HUES6 (cell line): Measurements from ENCODE around the gene CNTNAP2.

ENCODE experiments used
- H3K27ac ChIP-seq: 2 replicates; pipeline ENCODE4 v1.7.0; 2013; ENCODE audit warnings: low read depth, mild to moderate bottlenecking, low read length, inconsistent platforms
- H3K27me3 ChIP-seq: 2 replicates; pipeline ENCODE4 v1.6.1; 2013; ENCODE audit warnings: low read length; ENCODE audit not compliant: control insufficient read depth, insufficient read depth
- H3K36me3 ChIP-seq: 2 replicates; pipeline ENCODE4 v1.6.1; 2013; ENCODE audit warnings: low read length; ENCODE audit not compliant: control insufficient read depth, insufficient read depth
- H3K4me1 ChIP-seq: 2 replicates; pipeline ENCODE4 v1.6.1; 2013; ENCODE audit warnings: low read length; ENCODE audit not compliant: control insufficient read depth, insufficient read depth
- H3K4me3 ChIP-seq: 2 replicates; pipeline ENCODE4 v1.5.1; 2013; ENCODE audit warnings: low read depth, low read length
- H3K9ac ChIP-seq: one replicate; pipeline ENCODE4 v1.6.1; 2013; ENCODE audit warnings: mild to moderate bottlenecking, low read length
- H3K9me3 ChIP-seq: 2 replicates; pipeline ENCODE4 v1.6.1; 2013; ENCODE audit warnings: low read depth, low read length; ENCODE audit not compliant: control insufficient read depth, insufficient read depth

CNTNAP2 gene

GRCh38 chr7:147196481-147196880 lies 1079.9 kb downstream of the CNTNAP2 start:
- no peak overlapping the region for H3K4me3 ChIP-seq
- H3K27me3 ChIP-seq = no peaks in the 10 kb centered on the region
- H3K27ac ChIP-seq = no peak overlapping the region
- no peaks in the 10 kb centered on the region for H3K4me1 ChIP-seq
- no peaks in the 10 kb centered on the region for H3K9me3 ChIP-seq
- no peak overlapping the region for H3K9ac ChIP-seq
- no peaks in the 10 kb centered on the region for H3K36me3 ChIP-seq

- Histone ChIP-seq H3K9me3 (no peaks in the 10 kb centered on the region), H3K27me3 (no peaks in the 10 kb centered on the region), H3K4me1 (no peaks in the 10 kb centered on the region), H3K4me3 (no peak overlapping the region), H3K36me3 (no peaks in the 10 kb centered on the region), H3K9ac (no peak overlapping the region), H3K27ac (no peak overlapping the region)
These were observed 1080.4 kb downstream of the CNTNAP2 start for GRCh38 chr7:147197006-147197405.

GRCh38 chr7:147199868-147200267 lies 1083.3 kb downstream of the CNTNAP2 start:
- H3K4me1 ChIP-seq = no peaks in the 10 kb centered on the region
- no peak overlapping the region for H3K27ac ChIP-seq
- H3K4me3 ChIP-seq = no peak overlapping the region
- H3K27me3 ChIP-seq = no peaks in the 10 kb centered on the region
- no peak overlapping the region for H3K9ac ChIP-seq
- no peaks in the 10 kb centered on the region for H3K9me3 ChIP-seq
- H3K36me3 ChIP-seq = no peaks in the 10 kb centered on the region

GRCh38 chr7:147207988-147208387 lies 1091.4 kb downstream of the CNTNAP2 start:
- H3K4me3 ChIP-seq = no peak overlapping the region
- no peaks in the 10 kb centered on the region for H3K27me3 ChIP-seq
- no peaks in the 10 kb centered on the region for H3K36me3 ChIP-seq
- no peaks in the 10 kb centered on the region for H3K9me3 ChIP-seq
- no peak overlapping the region for H3K27ac ChIP-seq
- no peak overlapping the region for H3K9ac ChIP-seq
- H3K4me1 ChIP-seq = peaks cover 4% of the 10 kb centered on the region; the same call in 1 of the 2 replicates

GRCh38 chr7:147231275-147231674 lies 1114.7 kb downstream of the CNTNAP2 start:
- H3K4me1 ChIP-seq = no peaks in the 10 kb centered on the region
- no peaks in the 10 kb centered on the region for H3K27me3 ChIP-seq
- H3K36me3 ChIP-seq = no peaks in the 10 kb centered on the region
- H3K27ac ChIP-seq = no peak overlapping the region
- H3K9me3 ChIP-seq = no peaks in the 10 kb centered on the region
- H3K4me3 ChIP-seq = no peak overlapping the region
- no peak overlapping the region for H3K9ac ChIP-seq

GRCh38 chr7:147235645-147236382 lies 1119.2 kb downstream of the CNTNAP2 start:
- Histone ChIP-seq H3K27me3 (no peaks in the 10 kb centered on the region), H3K36me3 (no peaks in the 10 kb centered on the region), H3K9me3 (no peaks in the 10 kb centered on the region), H3K27ac (no peak overlapping the region), H3K4me1 (no peaks in the 10 kb centered on the region), H3K9ac (no peak overlapping the region), H3K4me3 (no peak overlapping the region)

GRCh38 chr7:147240468-147240867 lies 1123.9 kb downstream of the CNTNAP2 start:
- Histone ChIP-seq H3K9me3 (no peaks in the 10 kb centered on the region), H3K36me3 (no peaks in the 10 kb centered on the region), H3K9ac (no peak overlapping the region), H3K27ac (no peak overlapping the region), H3K4me3 (no peak overlapping the region), H3K27me3 (no peaks in the 10 kb centered on the region), H3K4me1 (no peaks in the 10 kb centered on the region)

GRCh38 chr7:147245274-147245673 lies 1128.7 kb downstream of the CNTNAP2 start:
- H3K9ac ChIP-seq = no peak overlapping the region
- no peak overlapping the region for H3K4me3 ChIP-seq
- no peaks in the 10 kb centered on the region for H3K27me3 ChIP-seq
- H3K4me1 ChIP-seq = no peaks in the 10 kb centered on the region
- H3K36me3 ChIP-seq = no peaks in the 10 kb centered on the region
- no peak overlapping the region for H3K27ac ChIP-seq
- no peaks in the 10 kb centered on the region for H3K9me3 ChIP-seq

GRCh38 chr7:147249956-147250355 lies 1133.4 kb downstream of the CNTNAP2 start:
- H3K4me3 ChIP-seq = no peak overlapping the region
- no peak overlapping the region for H3K27ac ChIP-seq
- H3K9me3 ChIP-seq = no peaks in the 10 kb centered on the region
- no peak overlapping the region for H3K9ac ChIP-seq
- no peaks in the 10 kb centered on the region for H3K36me3 ChIP-seq
- H3K4me1 ChIP-seq = no peaks in the 10 kb centered on the region
- no peaks in the 10 kb centered on the region for H3K27me3 ChIP-seq

- no peak overlapping the region for H3K9ac ChIP-seq
- no peaks in the 10 kb centered on the region for H3K9me3 ChIP-seq
- H3K4me1 ChIP-seq = no peaks in the 10 kb centered on the region
- H3K27me3 ChIP-seq = no peaks in the 10 kb centered on the region
- no peak overlapping the region for H3K4me3 ChIP-seq
- no peaks in the 10 kb centered on the region for H3K36me3 ChIP-seq
- H3K27ac ChIP-seq = no peak overlapping the region
These were observed 1135.2 kb downstream of the CNTNAP2 start for GRCh38 chr7:147251751-147252325.

GRCh38 chr7:147261693-147262092 lies 1145.1 kb downstream of the CNTNAP2 start:
- Histone ChIP-seq H3K4me1 (no peaks in the 10 kb centered on the region), H3K4me3 (no peak overlapping the region), H3K27me3 (no peaks in the 10 kb centered on the region), H3K27ac (no peak overlapping the region), H3K9me3 (no peaks in the 10 kb centered on the region), H3K9ac (no peak overlapping the region), H3K36me3 (no peaks in the 10 kb centered on the region)
